Neural progenitor cell (in vitro differentiated cells): Measurements from ENCODE around the gene KCNK5. TPM values are rescaled to one million over a fixed set of nuclear protein-coding genes. Genes with fewer than 3 reads are reported as not detected.

Experiments
- DNase-seq: peaks from one replicate; pipeline ENCODE4 v3.0.0-alpha.2; 2016; ENCODE audit warnings: low spot score
- H2AFZ ChIP-seq: fragments of 200-600 bp; sonication (generic); replicated peaks from 2 replicates; pipeline ENCODE4 v1.6.1; 2016; ENCODE audit warnings: antibody characterized with exemption
- H3F3A ChIP-seq: fragments of 200-600 bp; sonication (generic); 2 replicates; pipeline ENCODE4 v1.6.1; 2016; ENCODE audit warnings: antibody characterized with exemption, low read depth
- H3K27ac ChIP-seq: fragments of 200-600 bp; sonication (generic); 2 replicates; pipeline ENCODE4 v1.5.1; 2016; ENCODE audit warnings: mild to moderate bottlenecking
- H3K27me3 ChIP-seq: fragments of 200-600 bp; sonication (generic); 2 replicates; pipeline ENCODE4 v1.6.1; 2016; ENCODE audit warnings: mild to moderate bottlenecking, moderate library complexity
- H3K36me3 ChIP-seq: fragments of 200-600 bp; sonication (generic); 2 replicates; pipeline ENCODE4 v1.5.1; 2016
- H3K4me1 ChIP-seq: fragments of 200-600 bp; sonication (generic); 2 replicates; pipeline ENCODE4 v1.6.1; 2016; ENCODE audit warnings: mixed run types
- H3K4me2 ChIP-seq: fragments of 200-600 bp; sonication (generic); 2 replicates; pipeline ENCODE4 v1.6.1; 2016
- H3K4me3 ChIP-seq: fragments of 200-600 bp; sonication (generic); 2 replicates; pipeline ENCODE4 v1.5.1; 2016
- H3K79me2 ChIP-seq: fragments of 200-600 bp; sonication (generic); 2 replicates; pipeline ENCODE4 v1.6.1; 2016; ENCODE audit warnings: low read depth
- H3K9ac ChIP-seq: fragments of 200-600 bp; sonication (generic); 2 replicates; pipeline ENCODE4 v1.6.1; 2016
- H3K9me3 ChIP-seq: fragments of 200-600 bp; sonication (generic); 2 replicates; pipeline ENCODE4 v1.5.1; 2016; ENCODE audit warnings: low read depth
- H4K20me1 ChIP-seq: fragments of 200-600 bp; sonication (generic); 2 replicates; pipeline ENCODE4 v1.6.1; 2016; ENCODE audit warnings: low read depth
- H3K27ac Mint-ChIP-seq: 3 replicates; pipeline ENCODE4 v1.8.0; 2021; ENCODE audit warnings: mixed read lengths
- H3K27me3 Mint-ChIP-seq: 2 replicates; pipeline ENCODE4 v1.8.0; 2022; ENCODE audit warnings: low read depth, mild to moderate bottlenecking, inconsistent platforms, moderate library complexity, mixed read lengths; ENCODE audit not compliant: insufficient read depth
- H3K36me3 Mint-ChIP-seq: 3 replicates; pipeline ENCODE4 v1.8.0; 2021; ENCODE audit warnings: mixed read lengths
- H3K4me1 Mint-ChIP-seq: 3 replicates; pipeline ENCODE4 v1.8.0; 2021; ENCODE audit warnings: mixed read lengths
- H3K4me3 Mint-ChIP-seq: 3 replicates; pipeline ENCODE4 v1.8.0; 2021; ENCODE audit warnings: mild to moderate bottlenecking, moderate library complexity, mixed read lengths
- H3K9me3 Mint-ChIP-seq: 3 replicates; pipeline ENCODE4 v1.8.0; 2020; ENCODE audit warnings: mixed read lengths
- EZH2 ChIP-seq: fragments of 200-600 bp; sonication (generic); IDR thresholded peaks from 2 replicates; pipeline ENCODE4 v1.6.1; 2017; ENCODE audit warnings: antibody characterized with exemption, mild to moderate bottlenecking, moderate library complexity
- EZH2phosphoT487 ChIP-seq: fragments of 200-600 bp; sonication (generic); IDR thresholded peaks from 2 replicates; pipeline ENCODE4 v1.6.1; 2017; ENCODE audit warnings: antibody characterized with exemption
- total RNA-seq: library from RNA; depleted of rRNA; stranded (reverse); fragments of >200 nt; gene quantifications from 2 replicates; pipeline ENCODE4 v1.2.3, GENCODE V29; 2015; ENCODE audit warnings: low replicate concordance
- TF ChIP-seq, protein P1 (sequence below): fragments of 200-600 bp; sonication (generic); IDR thresholded peaks from 2 replicates; pipeline ENCODE4 v1.5.1; 2017; ENCODE audit warnings: antibody characterized with exemption, mild to moderate bottlenecking

KCNK5 gene
- total RNA-seq, 1 donor from 2014 or later = 5.7 TPM

GRCh38 chr6:39268171-39268570 lies 38.9 kb upstream of the KCNK5 start:
- Histone ChIP-seq H3K4me3 (no peak overlapping the region), H3F3A (peaks cover 5% of the 10 kb centered on the region), H2AFZ (no peak overlapping the region), H3K9me3 (no peaks in the 10 kb centered on the region), H3K4me1 (peaks cover 6% of the 10 kb centered on the region), H4K20me1 (no peaks in the 10 kb centered on the region), H3K27ac (no peak overlapping the region), H3K9ac (no peak overlapping the region), H3K4me2 (no peak overlapping the region), H3K27me3 (peaks cover 6% of the 10 kb centered on the region), H3K79me2 (no peaks in the 10 kb centered on the region), H3K36me3 (no peaks in the 10 kb centered on the region)
- TF ChIP-seq EZH2 (no peak), EZH2phosphoT487 (no peak)
- TF ChIP-seq, protein P1, sequence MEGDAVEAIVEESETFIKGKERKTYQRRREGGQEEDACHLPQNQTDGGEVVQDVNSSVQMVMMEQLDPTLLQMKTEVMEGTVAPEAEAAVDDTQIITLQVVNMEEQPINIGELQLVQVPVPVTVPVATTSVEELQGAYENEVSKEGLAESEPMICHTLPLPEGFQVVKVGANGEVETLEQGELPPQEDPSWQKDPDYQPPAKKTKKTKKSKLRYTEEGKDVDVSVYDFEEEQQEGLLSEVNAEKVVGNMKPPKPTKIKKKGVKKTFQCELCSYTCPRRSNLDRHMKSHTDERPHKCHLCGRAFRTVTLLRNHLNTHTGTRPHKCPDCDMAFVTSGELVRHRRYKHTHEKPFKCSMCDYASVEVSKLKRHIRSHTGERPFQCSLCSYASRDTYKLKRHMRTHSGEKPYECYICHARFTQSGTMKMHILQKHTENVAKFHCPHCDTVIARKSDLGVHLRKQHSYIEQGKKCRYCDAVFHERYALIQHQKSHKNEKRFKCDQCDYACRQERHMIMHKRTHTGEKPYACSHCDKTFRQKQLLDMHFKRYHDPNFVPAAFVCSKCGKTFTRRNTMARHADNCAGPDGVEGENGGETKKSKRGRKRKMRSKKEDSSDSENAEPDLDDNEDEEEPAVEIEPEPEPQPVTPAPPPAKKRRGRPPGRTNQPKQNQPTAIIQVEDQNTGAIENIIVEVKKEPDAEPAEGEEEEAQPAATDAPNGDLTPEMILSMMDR = no peak
- no peaks in the 10 kb centered on the region for H3K4me1 Mint-ChIP-seq
- H3K4me3 Mint-ChIP-seq = no peak overlapping the region
- no peaks in the 10 kb centered on the region for H3K36me3 Mint-ChIP-seq
- no peak overlapping the region for H3K27ac Mint-ChIP-seq
- DNase-seq = no peak
- H3K9me3 Mint-ChIP-seq = no peaks in the 10 kb centered on the region
- peaks cover 5% of the 10 kb centered on the region for H3K27me3 Mint-ChIP-seq

GRCh38 chr6:39266782-39267355 lies 37.6 kb upstream of the KCNK5 start:
- no peaks in the 10 kb centered on the region for H3K79me2 ChIP-seq
- H3K36me3 ChIP-seq = no peaks in the 10 kb centered on the region
- no peak overlapping the region for H3K4me2 ChIP-seq
- no peak overlapping the region for H2AFZ ChIP-seq
- TF ChIP-seq EZH2 (no peak), EZH2phosphoT487 (no peak)
- TF ChIP-seq, protein P1 = no peak
- H3K9me3 ChIP-seq = no peaks in the 10 kb centered on the region
- H3K27ac ChIP-seq = no peak overlapping the region
- no peak for DNase-seq
- peaks cover 5% of the 10 kb centered on the region for H3F3A ChIP-seq
- Mint-ChIP-seq H3K27me3 (peaks cover 5% of the 10 kb centered on the region), H3K4me3 (no peak overlapping the region), H3K9me3 (no peaks in the 10 kb centered on the region), H3K36me3 (no peaks in the 10 kb centered on the region), H3K4me1 (no peaks in the 10 kb centered on the region), H3K27ac (no peak overlapping the region)
- peaks cover 6% of the 10 kb centered on the region for H3K4me1 ChIP-seq
- H4K20me1 ChIP-seq = no peaks in the 10 kb centered on the region
- no peak overlapping the region for H3K9ac ChIP-seq
- no peak overlapping the region for H3K4me3 ChIP-seq
- H3K27me3 ChIP-seq = peaks cover 11% of the 10 kb centered on the region

DNA sequence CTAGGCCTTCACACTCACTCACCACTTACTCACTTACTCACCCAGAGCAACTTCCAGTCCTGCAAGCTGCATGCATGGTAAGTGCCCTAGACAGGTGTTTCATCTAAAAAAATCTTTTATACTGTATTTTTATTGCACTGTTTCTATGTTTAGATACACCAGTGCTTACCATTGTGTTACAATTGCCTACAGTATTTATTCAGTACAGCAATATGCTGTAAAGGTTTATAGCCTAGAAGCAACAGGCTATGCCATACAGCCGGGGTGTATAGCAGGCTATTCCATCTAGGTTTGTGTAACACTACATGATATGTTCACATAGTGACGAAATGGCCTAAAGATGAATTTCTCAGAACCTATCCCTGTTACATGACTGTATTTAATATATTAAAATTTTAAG lies 37.1 kb upstream of the KCNK5 start:
- TF ChIP-seq, protein P1 = no peak
- TF ChIP-seq EZH2phosphoT487 (no peak), EZH2 (no peak)
- no peak overlapping the region for H3K27ac ChIP-seq
- no peak overlapping the region for H3K4me2 ChIP-seq
- no peaks in the 10 kb centered on the region for H3K79me2 ChIP-seq
- no peaks in the 10 kb centered on the region for H3K36me3 ChIP-seq
- peaks cover 5% of the 10 kb centered on the region for H3F3A ChIP-seq
- Mint-ChIP-seq H3K36me3 (no peaks in the 10 kb centered on the region), H3K4me1 (no peaks in the 10 kb centered on the region), H3K9me3 (no peaks in the 10 kb centered on the region), H3K27ac (no peak overlapping the region), H3K27me3 (peaks cover 6% of the 10 kb centered on the region), H3K4me3 (no peak overlapping the region)
- DNase-seq = no peak
- H2AFZ ChIP-seq = no peak overlapping the region
- peaks cover 11% of the 10 kb centered on the region for H3K27me3 ChIP-seq
- H4K20me1 ChIP-seq = no peaks in the 10 kb centered on the region
- no peaks in the 10 kb centered on the region for H3K9me3 ChIP-seq
- H3K4me3 ChIP-seq = no peak overlapping the region
- peaks cover 6% of the 10 kb centered on the region for H3K4me1 ChIP-seq
- no peak overlapping the region for H3K9ac ChIP-seq
